ENCODE data around the gene GCK. TPM values are rescaled to one million over a fixed set of nuclear protein-coding genes. Genes with fewer than 3 reads are reported as not detected.

GCK gene
- total and polyA plus RNA-seq, 2 of the 13 experiments (the other 11 are each of a cell fraction or from before 2014, with no cell fraction given): not detected

DNA sequence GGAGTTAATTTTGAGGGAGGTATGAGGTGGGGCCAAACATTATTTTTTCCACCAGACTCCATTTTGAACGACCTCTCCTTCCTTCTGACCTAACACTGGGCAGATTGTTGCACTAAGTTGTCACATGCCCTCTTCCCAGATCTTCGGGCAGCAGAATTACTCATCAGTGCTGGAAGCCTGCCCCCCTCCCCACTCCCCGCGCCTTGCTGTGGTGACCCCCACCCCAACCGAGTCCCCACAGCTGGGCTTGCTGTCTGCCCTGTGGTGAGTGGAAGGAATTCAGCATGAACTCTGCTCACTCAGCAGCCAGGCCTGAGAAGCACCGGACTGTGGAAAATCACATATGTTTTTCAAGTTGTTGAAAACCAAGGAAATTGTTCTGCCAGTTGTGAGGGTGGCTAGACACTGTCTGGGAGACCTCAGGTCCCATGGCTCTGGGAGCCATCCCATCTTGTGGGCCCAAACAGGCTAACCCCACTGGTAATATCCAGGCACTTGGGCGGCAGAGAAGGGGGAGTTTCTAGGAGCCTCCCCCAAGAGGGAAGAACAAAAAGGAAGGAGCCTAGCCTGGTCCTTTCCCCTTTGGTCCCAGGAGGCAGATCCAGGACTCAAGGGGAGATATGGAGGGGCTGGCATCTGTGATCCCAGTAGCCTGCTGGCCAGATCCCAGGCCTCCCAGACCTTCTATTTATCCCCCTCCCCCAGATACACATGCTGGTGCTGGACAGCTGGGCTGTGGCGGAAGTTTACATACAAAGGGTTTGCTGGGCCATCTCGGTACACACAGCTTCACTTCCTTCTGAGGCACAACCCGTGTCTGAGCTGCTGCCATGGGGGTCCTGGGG is 88.6 kb downstream of the GCK start (continued):
- TF ChIP-seq, protein P1, sequence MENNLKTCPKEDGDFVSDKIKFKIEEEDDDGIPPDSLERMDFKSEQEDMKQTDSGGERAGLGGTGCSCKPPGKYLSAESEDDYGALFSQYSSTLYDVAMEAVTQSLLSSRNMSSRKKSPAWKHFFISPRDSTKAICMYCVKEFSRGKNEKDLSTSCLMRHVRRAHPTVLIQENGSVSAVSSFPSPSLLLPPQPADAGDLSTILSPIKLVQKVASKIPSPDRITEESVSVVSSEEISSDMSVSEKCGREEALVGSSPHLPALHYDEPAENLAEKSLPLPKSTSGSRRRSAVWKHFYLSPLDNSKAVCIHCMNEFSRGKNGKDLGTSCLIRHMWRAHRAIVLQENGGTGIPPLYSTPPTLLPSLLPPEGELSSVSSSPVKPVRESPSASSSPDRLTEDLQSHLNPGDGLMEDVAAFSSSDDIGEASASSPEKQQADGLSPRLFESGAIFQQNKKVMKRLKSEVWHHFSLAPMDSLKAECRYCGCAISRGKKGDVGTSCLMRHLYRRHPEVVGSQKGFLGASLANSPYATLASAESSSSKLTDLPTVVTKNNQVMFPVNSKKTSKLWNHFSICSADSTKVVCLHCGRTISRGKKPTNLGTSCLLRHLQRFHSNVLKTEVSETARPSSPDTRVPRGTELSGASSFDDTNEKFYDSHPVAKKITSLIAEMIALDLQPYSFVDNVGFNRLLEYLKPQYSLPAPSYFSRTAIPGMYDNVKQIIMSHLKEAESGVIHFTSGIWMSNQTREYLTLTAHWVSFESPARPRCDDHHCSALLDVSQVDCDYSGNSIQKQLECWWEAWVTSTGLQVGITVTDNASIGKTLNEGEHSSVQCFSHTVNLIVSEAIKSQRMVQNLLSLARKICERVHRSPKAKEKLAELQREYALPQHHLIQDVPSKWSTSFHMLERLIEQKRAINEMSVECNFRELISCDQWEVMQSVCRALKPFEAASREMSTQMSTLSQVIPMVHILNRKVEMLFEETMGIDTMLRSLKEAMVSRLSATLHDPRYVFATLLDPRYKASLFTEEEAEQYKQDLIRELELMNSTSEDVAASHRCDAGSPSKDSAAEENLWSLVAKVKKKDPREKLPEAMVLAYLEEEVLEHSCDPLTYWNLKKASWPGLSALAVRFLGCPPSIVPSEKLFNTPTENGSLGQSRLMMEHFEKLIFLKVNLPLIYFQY (CRISPR knock-in tag; IDR thresholded peaks at IDR 0.05; ENCODE audit: borderline replicate concordance): peak; percentile 52; the same call in 1 of the 2 replicates
- TF ChIP-seq GABPA (IDR thresholded peaks at IDR 0.05; ENCODE audit: low read depth, low read length) (no peak), GABPA (CRISPR knock-in tag; IDR thresholded peaks at IDR 0.05; ENCODE audit: low read depth) (peak; percentile 79), ZNF44 (CRISPR knock-in tag; IDR thresholded peaks at IDR 0.05) (no peak), ONECUT2 (CRISPR knock-in tag; IDR thresholded peaks at IDR 0.05) (no peak), FOXA1 (IDR thresholded peaks at IDR 0.05) (no peak), FOXA1 (CRISPR knock-in tag; IDR thresholded peaks at IDR 0.05) (peak; percentile 64), PLRG1 (conservative IDR thresholded peaks at IDR 0.05) (no peak), ETV5 (CRISPR knock-in tag; IDR thresholded peaks at IDR 0.05; ENCODE audit: borderline replicate concordance) (peak; percentile 63; the same call in 1 of the 2 replicates), ZNF317 (CRISPR knock-in tag; IDR thresholded peaks at IDR 0.05) (peak; percentile 20; the same call in 1 of the 2 replicates), ZFP62 (CRISPR knock-in tag; IDR thresholded peaks at IDR 0.05) (no peak), SOX6 (IDR thresholded peaks at IDR 0.05) (no peak), SOX6 (CRISPR knock-in tag; IDR thresholded peaks at IDR 0.05) (peak; percentile 34; the same call in 1 of the 2 replicates), AHR (CRISPR knock-in tag; IDR thresholded peaks at IDR 0.05) (0 out of 2 replicates have a peak, but pooled peaks have one; percentile 9), ZFYVE20 (CRISPR knock-in tag; IDR thresholded peaks at IDR 0.05; ENCODE audit: borderline replicate concordance, low read depth) (no peak), ZNF530 (CRISPR knock-in tag; IDR thresholded peaks at IDR 0.05; ENCODE audit: low read depth) (no peak), SRSF1 (optimal IDR thresholded peaks at IDR 0.05; ENCODE audit: low read depth, low read length) (no peak), FOXA3 (CRISPR knock-in tag; IDR thresholded peaks at IDR 0.05) (peak; percentile 76), GZF1 (CRISPR knock-in tag; IDR thresholded peaks at IDR 0.05) (no peak), ZBTB7B (CRISPR knock-in tag; IDR thresholded peaks at IDR 0.05) (peak; percentile 38; the same call in 1 of the 2 replicates), SP4 (CRISPR knock-in tag; IDR thresholded peaks at IDR 0.05) (no peak), HIVEP1 (CRISPR knock-in tag; IDR thresholded peaks at IDR 0.05) (0 out of 2 replicates have a peak, but pooled peaks have one; percentile 41), KAT8 (CRISPR knock-in tag; IDR thresholded peaks at IDR 0.05) (peak; percentile 79), TEAD3 (CRISPR knock-in tag; optimal IDR thresholded peaks at IDR 0.05; ENCODE audit: borderline replicate concordance) (peak; percentile 26)
- TF ChIP-seq, protein P2, sequence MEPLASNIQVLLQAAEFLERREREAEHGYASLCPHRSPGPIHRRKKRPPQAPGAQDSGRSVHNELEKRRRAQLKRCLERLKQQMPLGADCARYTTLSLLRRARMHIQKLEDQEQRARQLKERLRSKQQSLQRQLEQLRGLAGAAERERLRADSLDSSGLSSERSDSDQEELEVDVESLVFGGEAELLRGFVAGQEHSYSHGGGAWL (CRISPR knock-in tag; IDR thresholded peaks at IDR 0.05): no peak
- TF ChIP-seq, protein P3, sequence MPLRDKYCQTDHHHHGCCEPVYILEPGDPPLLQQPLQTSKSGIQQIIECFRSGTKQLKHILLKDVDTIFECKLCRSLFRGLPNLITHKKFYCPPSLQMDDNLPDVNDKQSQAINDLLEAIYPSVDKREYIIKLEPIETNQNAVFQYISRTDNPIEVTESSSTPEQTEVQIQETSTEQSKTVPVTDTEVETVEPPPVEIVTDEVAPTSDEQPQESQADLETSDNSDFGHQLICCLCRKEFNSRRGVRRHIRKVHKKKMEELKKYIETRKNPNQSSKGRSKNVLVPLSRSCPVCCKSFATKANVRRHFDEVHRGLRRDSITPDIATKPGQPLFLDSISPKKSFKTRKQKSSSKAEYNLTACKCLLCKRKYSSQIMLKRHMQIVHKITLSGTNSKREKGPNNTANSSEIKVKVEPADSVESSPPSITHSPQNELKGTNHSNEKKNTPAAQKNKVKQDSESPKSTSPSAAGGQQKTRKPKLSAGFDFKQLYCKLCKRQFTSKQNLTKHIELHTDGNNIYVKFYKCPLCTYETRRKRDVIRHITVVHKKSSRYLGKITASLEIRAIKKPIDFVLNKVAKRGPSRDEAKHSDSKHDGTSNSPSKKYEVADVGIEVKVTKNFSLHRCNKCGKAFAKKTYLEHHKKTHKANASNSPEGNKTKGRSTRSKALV (CRISPR knock-in tag; IDR thresholded peaks at IDR 0.05): no peak

Measured in HepG2 (cell line).